GM20431 (cell line): ENCODE measurements around the gene SLC35A3.
"Not testable (repeated sequence)": the region's sequence is repeated elsewhere in the genome, so short reads cannot be mapped to it uniquely, and the experiment has no call there.

Experiments used
- in situ Hi-C: fragments of 300-500 bp; cut with MseI, MboI; formaldehyde crosslinking; loops from one replicate; pipeline ENCODE4 v1.15.0; 2020; ENCODE audit warnings: low sequenced_read_pairs; ENCODE audit not compliant: unreplicated experiment

Gene SLC35A3

GRCh38 chr1:100027212-100027611 is 57.4 kb downstream of the SLC35A3 start:
- in situ Hi-C loops, result no loop called here

GRCh38 chr1:100028765-100029164 is 59.0 kb downstream of the SLC35A3 start:
- in situ Hi-C loops, result no loop called here

- in situ Hi-C loops, result no loop called here
Measured at GRCh38 chr1:100034470-100034869, 64.7 kb downstream of the SLC35A3 start.

GRCh38 chr1:100035214-100035613 is 65.4 kb downstream of the SLC35A3 start:
- in situ Hi-C loops, result no loop called here

- in situ Hi-C loops, result no loop called here
Measured at GRCh38 chr1:100036718-100037655, 67.2 kb downstream of the SLC35A3 start.

- in situ Hi-C loops, result no loop called here
Measured at GRCh38 chr1:100037656-100037926, 67.8 kb downstream of the SLC35A3 start.

GRCh38 chr1:100037927-100038659 is 68.3 kb downstream of the SLC35A3 start:
- in situ Hi-C loops, result no loop called here

GRCh38 chr1:100038660-100039287 is 69.0 kb downstream of the SLC35A3 start:
- in situ Hi-C loops, result no loop called here

GRCh38 chr1:100039591-100039990 is 69.8 kb downstream of the SLC35A3 start:
- in situ Hi-C loops, result no loop called here

- in situ Hi-C loops, result no loop called here
Measured at GRCh38 chr1:100045206-100045605, 75.4 kb downstream of the SLC35A3 start.

GRCh38 chr1:100047235-100047708 is 77.5 kb downstream of the SLC35A3 start:
- in situ Hi-C loops, result not testable (repeated sequence)

GRCh38 chr1:100050139-100050538 is 80.3 kb downstream of the SLC35A3 start:
- in situ Hi-C loops, result no loop called here

GRCh38 chr1:100051401-100051800 is 81.6 kb downstream of the SLC35A3 start:
- in situ Hi-C loops, result no loop called here

- in situ Hi-C loops, result no loop called here
Measured at GRCh38 chr1:100051893-100052292, 82.1 kb downstream of the SLC35A3 start.

GRCh38 chr1:100053119-100053518 is 83.3 kb downstream of the SLC35A3 start:
- in situ Hi-C loops, result no loop called here

- in situ Hi-C loops, result no loop called here
Measured at GRCh38 chr1:100053727-100054126, 83.9 kb downstream of the SLC35A3 start.

- in situ Hi-C loops, result no loop called here
Measured at GRCh38 chr1:100061681-100062080, 91.9 kb downstream of the SLC35A3 start.

GRCh38 chr1:100065183-100065968 is 95.6 kb downstream of the SLC35A3 start:
- in situ Hi-C loops, result no loop called here

- in situ Hi-C loops, result no loop called here
Measured at GRCh38 chr1:100065969-100066227, 96.1 kb downstream of the SLC35A3 start.

- in situ Hi-C loops, result no loop called here
Measured at GRCh38 chr1:100070201-100070939, 100.6 kb downstream of the SLC35A3 start.
